GM18511 (cell line): ENCODE results near the gene ADORA3.
A peak's percentile ranks its signal among the peaks of the same experiment; 100 is the strongest.
"Not testable (repeated sequence)": the region's sequence is repeated elsewhere in the genome, so short reads cannot be mapped to it uniquely, and the experiment has no call there.

Experiments
- ATAC-seq: cut with Tn5 transposase; IDR thresholded peaks from one replicate; pipeline ENCODE4 v1.9.1; 2021; ENCODE audit warnings: mild to moderate bottlenecking, moderate library complexity; ENCODE audit not compliant: unreplicated experiment

The ADORA3 gene

DNA sequence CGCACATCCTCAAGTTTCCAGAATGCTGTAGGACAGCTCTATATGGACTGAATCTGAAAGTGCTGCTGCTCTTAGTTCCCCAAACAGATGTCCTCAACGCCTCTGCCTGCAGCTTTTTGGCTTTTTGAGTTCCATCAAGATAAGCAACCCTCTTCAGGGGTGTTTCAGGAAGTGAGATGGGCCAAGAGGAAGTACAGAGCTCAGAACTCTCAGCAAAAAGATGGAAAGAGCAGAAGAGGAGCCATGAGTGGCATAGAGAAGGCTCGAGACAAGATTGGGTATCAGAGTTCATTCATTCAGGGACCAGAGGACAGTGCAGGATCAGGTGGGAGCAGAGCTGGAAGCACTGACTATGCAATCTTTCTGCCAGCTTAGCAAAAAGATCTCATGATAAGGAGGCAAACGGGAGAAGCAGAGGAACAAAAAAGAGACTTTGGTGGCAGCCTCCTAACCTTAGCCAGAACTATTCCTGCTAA is at the start of gene ADORA3, which contains the start of gene TMIGD3:
Gene ADORA3 (minus strand): TSS at position 49 of the 476 bp plus-strand sequence. CDS start 279 bp downstream, outside the sequence.
Gene TMIGD3 (minus strand): TSS at position 49 of the 476 bp plus-strand sequence. CDS start 279 bp downstream, outside the sequence.
- no peak for ATAC-seq

DNA sequence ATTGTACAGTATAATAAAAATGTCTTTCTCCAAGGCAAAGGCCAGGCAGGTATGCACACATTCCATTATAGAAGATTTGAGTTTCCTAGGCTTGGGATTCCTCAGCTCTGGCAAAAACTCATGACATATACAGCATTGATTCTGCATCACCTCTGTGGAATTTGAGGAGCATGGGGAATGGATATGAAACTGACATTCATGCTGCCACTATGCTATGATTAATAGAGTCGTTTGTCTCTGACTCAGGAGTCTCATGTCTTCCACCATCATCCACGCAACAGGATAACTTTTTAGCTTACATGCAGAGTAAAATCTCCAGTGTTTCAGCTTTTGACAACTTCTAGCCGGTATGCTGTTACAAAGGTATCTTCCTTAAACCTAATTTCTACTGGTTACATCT is 49.8 kb upstream of the ADORA3 start:
- ATAC-seq = no peak

DNA sequence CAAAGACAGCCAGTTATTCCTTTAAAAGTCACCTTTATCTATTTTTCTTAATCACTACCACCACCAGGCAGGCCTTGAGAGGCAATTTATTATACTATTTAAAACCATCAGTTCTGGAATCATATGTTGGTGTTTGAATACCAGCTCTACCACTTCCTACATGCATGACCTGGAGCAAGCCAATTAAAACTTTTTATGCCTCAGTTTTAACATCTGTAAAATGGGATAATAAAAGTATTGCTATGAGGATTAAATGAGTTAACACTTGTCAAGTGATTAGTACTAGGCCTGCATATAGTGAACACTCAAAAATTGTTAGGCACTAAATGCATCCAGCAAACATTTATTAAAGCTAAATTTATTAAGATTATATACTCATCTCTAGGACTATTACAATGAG is 49.2 kb upstream of the ADORA3 start:
- no peak for ATAC-seq

GRCh38 chr1:111551623-111552411 is 48.4 kb upstream of the ADORA3 start:
- ATAC-seq = no peak

GRCh38 chr1:111547786-111548185 is 44.4 kb upstream of the ADORA3 start:
- not testable (repeated sequence) for ATAC-seq

DNA sequence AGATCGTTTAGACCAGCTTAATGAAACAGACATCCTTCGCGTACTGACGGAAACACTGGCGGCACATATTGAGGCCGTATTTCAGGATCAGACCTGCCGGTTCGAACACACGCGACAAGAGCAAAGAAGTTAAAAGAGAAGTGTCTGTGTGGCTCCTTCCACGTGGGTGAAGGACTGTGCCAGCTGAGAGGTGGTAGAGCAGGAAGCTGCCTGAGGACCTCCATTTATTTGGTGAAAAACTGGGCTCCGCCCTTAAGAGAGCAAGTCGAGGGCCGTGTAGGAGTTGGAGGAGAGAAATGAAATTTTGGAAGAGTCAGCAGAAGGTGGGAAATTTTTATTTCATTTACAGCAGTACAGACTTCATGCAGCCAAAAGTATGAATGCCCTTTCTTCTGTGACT is 38.8 kb upstream of the ADORA3 start:
- no peak for ATAC-seq

- no peak for ATAC-seq
Observed at GRCh38 chr1:111541721-111542120, 38.3 kb upstream of the ADORA3 start.

- ATAC-seq = no peak
Observed at GRCh38 chr1:111540928-111541327, 37.5 kb upstream of the ADORA3 start.

- no peak for ATAC-seq
Observed at GRCh38 chr1:111538343-111539025, 35.1 kb upstream of the ADORA3 start.

DNA sequence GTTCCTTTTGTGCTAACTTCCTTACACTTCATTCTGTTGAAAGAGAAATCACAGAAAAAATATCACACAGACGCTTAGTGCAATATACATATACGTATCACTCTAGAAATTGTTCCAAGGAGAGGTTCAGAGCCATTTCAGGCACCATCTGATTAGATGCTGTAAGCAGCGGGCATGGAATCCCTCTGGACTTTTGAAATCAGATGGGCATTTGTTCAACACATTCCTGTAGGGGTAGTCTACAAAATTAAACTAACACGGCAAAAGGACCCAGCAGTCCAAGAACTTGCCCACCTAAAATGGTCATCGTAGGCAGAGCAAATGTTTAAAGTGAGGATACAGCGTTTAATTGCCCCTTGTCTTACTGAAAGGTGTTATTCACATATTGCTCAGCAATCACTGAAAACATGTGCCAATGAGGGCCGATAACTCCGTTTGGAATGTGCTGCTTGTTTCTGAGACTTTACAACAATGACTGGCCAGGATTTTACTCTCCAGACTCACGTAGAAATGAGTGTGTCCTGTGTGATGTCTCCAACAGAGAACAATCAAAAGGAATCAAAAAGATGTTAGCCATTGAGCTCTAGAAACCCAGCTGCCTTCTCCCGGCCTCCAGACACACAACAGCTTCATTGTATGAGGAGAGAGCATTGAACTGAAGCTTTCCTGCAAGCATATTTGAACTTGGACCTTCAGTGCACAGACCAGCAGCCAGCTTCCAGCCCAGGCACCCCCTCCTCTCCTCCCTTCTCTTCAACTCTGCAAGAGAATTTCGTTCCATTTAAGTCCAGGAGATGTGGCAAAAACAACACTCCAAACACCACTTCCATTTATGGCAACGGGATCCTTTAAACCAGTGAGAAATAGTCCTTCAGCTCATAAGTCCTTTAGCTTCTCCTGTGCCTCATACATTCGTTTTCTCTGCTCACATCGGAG is 32.1 kb upstream of the ADORA3 start:
- ATAC-seq = no peak

GRCh38 chr1:111520053-111520452 is 16.6 kb upstream of the ADORA3 start:
- ATAC-seq = no peak

GRCh38 chr1:111517469-111518225 is 14.2 kb upstream of the ADORA3 start:
- ATAC-seq = no peak

- peak; percentile 42 for ATAC-seq
Observed at GRCh38 chr1:111516005-111516535, 12.6 kb upstream of the ADORA3 start.

DNA sequence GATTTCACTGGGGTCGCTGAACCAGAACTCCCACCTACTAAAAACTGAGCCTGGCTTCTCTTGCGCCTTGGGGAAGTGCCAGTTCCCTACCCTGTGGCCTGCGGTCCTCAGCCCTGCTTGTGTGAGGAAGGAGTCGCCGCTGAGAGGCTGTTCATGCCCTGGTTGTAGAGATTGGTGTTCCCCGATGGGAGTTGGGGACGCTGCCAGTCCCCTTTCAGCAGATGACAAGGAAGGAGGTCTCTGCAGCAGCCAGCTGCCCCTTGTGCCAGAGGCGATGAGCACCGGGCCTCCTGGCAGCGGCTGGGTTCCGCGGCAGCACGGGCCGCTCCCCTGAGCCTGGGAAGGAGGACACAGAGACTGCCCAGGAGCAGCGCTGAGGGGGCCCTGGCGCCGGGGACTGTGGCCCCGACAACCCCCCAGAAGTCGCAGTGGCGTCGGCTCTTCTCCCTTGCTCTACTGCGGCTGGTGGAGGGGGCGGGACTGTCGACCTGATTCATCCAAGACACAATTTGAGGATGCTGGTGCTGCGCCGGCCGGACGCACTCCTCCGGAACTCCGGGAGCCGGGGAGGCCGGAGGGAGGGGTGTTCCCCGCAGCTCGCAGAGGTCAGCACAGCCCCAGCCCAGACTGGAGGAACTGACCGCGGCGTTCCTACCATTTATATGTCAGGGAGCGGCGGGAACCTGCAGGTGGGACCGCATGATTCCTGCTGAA is 12.0 kb upstream of the ADORA3 start:
- ATAC-seq = peak; percentile 36

- no peak for ATAC-seq
Observed at GRCh38 chr1:111513410-111514020, 10.1 kb upstream of the ADORA3 start.

GRCh38 chr1:111512931-111513330 is 9.5 kb upstream of the ADORA3 start:
- ATAC-seq = no peak

- ATAC-seq = no peak
Observed at GRCh38 chr1:111512132-111512889, 8.9 kb upstream of the ADORA3 start.

GRCh38 chr1:111511370-111511769 is 7.9 kb upstream of the ADORA3 start:
- no peak for ATAC-seq
